Measurements from ENCODE around the gene PNMT. TPM values are rescaled to one million over a fixed set of nuclear protein-coding genes. Genes with fewer than 3 reads are reported as not detected.

Gene PNMT
- total and polyA plus RNA-seq, 2 of the 4 experiments (the other 2 are of a cell fraction) = not detected

DNA sequence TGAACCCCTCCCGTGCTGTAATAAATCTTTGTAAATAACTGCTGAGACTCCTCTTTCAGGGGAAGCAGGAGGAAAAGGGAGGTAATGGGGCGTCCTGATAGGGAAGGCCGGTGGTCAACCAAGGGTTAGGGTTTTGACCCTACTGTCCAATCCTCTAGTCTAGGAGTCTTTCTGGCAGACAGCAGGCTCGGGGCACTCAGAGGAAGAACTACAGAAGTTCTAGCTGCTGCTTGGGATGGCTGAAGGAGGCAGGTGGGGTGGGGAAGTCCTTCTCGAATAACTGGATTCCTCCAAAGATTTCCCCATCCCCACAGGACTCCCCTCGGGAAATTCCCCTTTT is 31.7 kb upstream of the PNMT start:
- H3K9ac ChIP-seq (ENCODE audit: low read depth, low read length) = peak overlapping the region; percentile 89
- POLR2A ChIA-PET (ENCODE audit: unreplicated experiment) = no interaction called here
- WGBS, 2 experiments (ENCODE audit: extremely low coverage in 2 of 2, insufficient read length in 1 of 2) = 0% methylated on average over 1 of the region's 6 CpGs; no CpG with 5 or more reads in 1 of the 2 experiments
- peak overlapping the region; percentile 94 for H3K4me2 ChIP-seq (ENCODE audit: low read depth, low read length)
- TF ChIP-seq RAD21 (IDR thresholded peaks at IDR 0.05; ENCODE audit: low read length) (no peak), SMC3 (IDR thresholded peaks at IDR 0.05; ENCODE audit: low read depth, low read length) (no peak), CEBPB (IDR thresholded peaks at IDR 0.05; ENCODE audit: low read depth, low read length) (no peak), MAFK (IDR thresholded peaks at IDR 0.05; ENCODE audit: low read depth, low read length) (no peak), RCOR1 (IDR thresholded peaks at IDR 0.05; ENCODE audit: insufficient replicate concordance, low read length) (no peak), FOS (IDR thresholded peaks at IDR 0.05; ENCODE audit: low read depth, low read length) (no peak), MAZ (IDR thresholded peaks at IDR 0.05; ENCODE audit: borderline replicate concordance, low read depth, low read length) (no peak), CHD1 (IDR thresholded peaks at IDR 0.05; ENCODE audit: low read depth, low read length) (no peak), MXI1 (IDR thresholded peaks at IDR 0.05; ENCODE audit: borderline replicate concordance, low read depth, low read length) (no peak), USF2 (IDR thresholded peaks at IDR 0.05; ENCODE audit: low read depth, low read length) (no peak), POLR2A (IDR thresholded peaks at IDR 0.05; ENCODE audit: low read depth, low read length) (no peak), NFE2L2 (IDR thresholded peaks at IDR 0.05; ENCODE audit: low read depth, low read length) (no peak), BHLHE40 (IDR thresholded peaks at IDR 0.05; ENCODE audit: low read depth, low read length) (no peak), RFX5 (IDR thresholded peaks at IDR 0.05; ENCODE audit: low read depth, low read length) (no peak)
- TF ChIP-seq, protein P1, sequence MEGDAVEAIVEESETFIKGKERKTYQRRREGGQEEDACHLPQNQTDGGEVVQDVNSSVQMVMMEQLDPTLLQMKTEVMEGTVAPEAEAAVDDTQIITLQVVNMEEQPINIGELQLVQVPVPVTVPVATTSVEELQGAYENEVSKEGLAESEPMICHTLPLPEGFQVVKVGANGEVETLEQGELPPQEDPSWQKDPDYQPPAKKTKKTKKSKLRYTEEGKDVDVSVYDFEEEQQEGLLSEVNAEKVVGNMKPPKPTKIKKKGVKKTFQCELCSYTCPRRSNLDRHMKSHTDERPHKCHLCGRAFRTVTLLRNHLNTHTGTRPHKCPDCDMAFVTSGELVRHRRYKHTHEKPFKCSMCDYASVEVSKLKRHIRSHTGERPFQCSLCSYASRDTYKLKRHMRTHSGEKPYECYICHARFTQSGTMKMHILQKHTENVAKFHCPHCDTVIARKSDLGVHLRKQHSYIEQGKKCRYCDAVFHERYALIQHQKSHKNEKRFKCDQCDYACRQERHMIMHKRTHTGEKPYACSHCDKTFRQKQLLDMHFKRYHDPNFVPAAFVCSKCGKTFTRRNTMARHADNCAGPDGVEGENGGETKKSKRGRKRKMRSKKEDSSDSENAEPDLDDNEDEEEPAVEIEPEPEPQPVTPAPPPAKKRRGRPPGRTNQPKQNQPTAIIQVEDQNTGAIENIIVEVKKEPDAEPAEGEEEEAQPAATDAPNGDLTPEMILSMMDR (conservative IDR thresholded peaks at IDR 0.05; ENCODE audit: low read depth, low read length) = no peak
- TF ChIP-seq, protein P2, sequence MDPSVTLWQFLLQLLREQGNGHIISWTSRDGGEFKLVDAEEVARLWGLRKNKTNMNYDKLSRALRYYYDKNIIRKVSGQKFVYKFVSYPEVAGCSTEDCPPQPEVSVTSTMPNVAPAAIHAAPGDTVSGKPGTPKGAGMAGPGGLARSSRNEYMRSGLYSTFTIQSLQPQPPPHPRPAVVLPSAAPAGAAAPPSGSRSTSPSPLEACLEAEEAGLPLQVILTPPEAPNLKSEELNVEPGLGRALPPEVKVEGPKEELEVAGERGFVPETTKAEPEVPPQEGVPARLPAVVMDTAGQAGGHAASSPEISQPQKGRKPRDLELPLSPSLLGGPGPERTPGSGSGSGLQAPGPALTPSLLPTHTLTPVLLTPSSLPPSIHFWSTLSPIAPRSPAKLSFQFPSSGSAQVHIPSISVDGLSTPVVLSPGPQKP (IDR thresholded peaks at IDR 0.05; ENCODE audit: borderline replicate concordance, low read depth, low read length) = no peak
- peak overlapping the region; percentile 63; the same call in 1 of the 2 replicates for H3K23ac ChIP-seq (ENCODE audit: low read depth, low read length)
- peak overlapping the region; percentile 99 for H4K5ac ChIP-seq (ENCODE audit: low read depth, low read length)
- H3K36me3 ChIP-seq (ENCODE audit: control insufficient read depth, insufficient read depth, low read length) = no peaks in the 10 kb centered on the region
- intact Hi-C loops (cut with micrococcal nuclease) (no loop called here), dilution Hi-C loops (cut with HindIII; ENCODE audit: low sequenced_read_pairs, unreplicated experiment) (no loop called here), in situ Hi-C loops (cut with MboI; ENCODE audit: low sequenced_read_pairs) (no loop called here)
- H2BK5ac ChIP-seq (ENCODE audit: low read depth, low read length, poor library complexity, severe bottlenecking) = peak overlapping the region; percentile 69
- peak overlapping the region; percentile 93 for H3K4ac ChIP-seq (ENCODE audit: low read depth, low read length)
- H3K27me3 ChIP-seq (ENCODE audit: control insufficient read depth, insufficient read depth, low read length) = peaks cover 15% of the 10 kb centered on the region
- peak overlapping the region; percentile 91 to 100 for H4K8ac ChIP-seq (ENCODE audit: low read depth in 2 of 2, low read length in 2 of 2)
- no TSS peak for BruUV-seq (replicated peaks)
- H2BK15ac ChIP-seq (ENCODE audit: low read depth, low read length) = no peak overlapping the region
- peak overlapping the region; percentile 96 for H2AK9ac ChIP-seq (replicated peaks; ENCODE audit: low read depth, low read length, poor library complexity)
- peak overlapping the region; percentile 94 for H3K14ac ChIP-seq (replicated peaks; ENCODE audit: low read depth, low read length)
- peaks cover 20% of the 10 kb centered on the region; the same call in 1 of the 2 replicates for H4K20me1 ChIP-seq (ENCODE audit: insufficient read depth, low read length)
- peaks cover 24% of the 10 kb centered on the region for H3K4me1 ChIP-seq (ENCODE audit: control insufficient read depth, insufficient read depth, low read length)
- DNase-seq (no peak), ATAC-seq (ENCODE audit: low read depth) (peak; percentile 2; the same call in 1 of the 2 replicates)
- H3K27ac ChIP-seq (ENCODE audit: insufficient read depth, low read length) = peak overlapping the region; percentile 75
- peak overlapping the region; percentile 96 for H3K4me3 ChIP-seq (ENCODE audit: insufficient read depth, low read depth, low read length)
- H3K18ac ChIP-seq (ENCODE audit: low read depth, low read length) = peak overlapping the region; percentile 50
- peak overlapping the region; percentile 83 for H4K91ac ChIP-seq (ENCODE audit: insufficient read depth, low read depth, low read length)
- H2AFZ ChIP-seq (replicated peaks; ENCODE audit: low read length, poor library complexity) = peak overlapping the region; percentile 98
- no peak overlapping the region for H2BK20ac ChIP-seq (ENCODE audit: low read depth, low read length)
- no peaks in the 10 kb centered on the region for H3K9me3 ChIP-seq (ENCODE audit: control insufficient read depth, insufficient read depth, low read length)
- peak overlapping the region; percentile 87; the same call in 1 of the 2 replicates for H2AK5ac ChIP-seq (ENCODE audit: low read depth, low read length)
- H3K56ac ChIP-seq (ENCODE audit: extremely low read depth, insufficient read depth, low read length) = peak overlapping the region; percentile 61; the same call in 1 of the 2 replicates
- peaks cover 25% of the 10 kb centered on the region for H3K9me1 ChIP-seq (ENCODE audit: insufficient read depth, low read length)
- H3K79me1 ChIP-seq (ENCODE audit: low read depth in 1 of 2, low read length in 2 of 2) = peaks cover 15 to 53% of the 10 kb centered on the region in 2 experiments
- H2BK120ac ChIP-seq (ENCODE audit: low read depth, low read length) = no peak overlapping the region
- CTCF ChIA-PET = no interaction called here

All from IMR-90 (cell line).